Measurements from ENCODE around the gene CTDSP2. TPM values are rescaled to one million over a fixed set of nuclear protein-coding genes. Genes with fewer than 3 reads are reported as not detected.

The CTDSP2 gene
- total RNA-seq, 1 donor from 2014 or later = 71.2 TPM

- no peak for TF ChIP-seq CTCF (IDR thresholded peaks at IDR 0.05; ENCODE audit: insufficient read depth, low read length, poor library complexity, severe bottlenecking)
- Histone ChIP-seq H3K36me3 (ENCODE audit: control insufficient read depth, insufficient read depth, low read length) (no peaks in the 10 kb centered on the region), H3K27me3 (ENCODE audit: control insufficient read depth, insufficient read depth, low read length) (no peaks in the 10 kb centered on the region), H3K4me3 (ENCODE audit: low read depth, low read length) (peak overlapping the region; percentile 91)
- DNase-seq (ENCODE audit: low read depth) = no peak
These were observed 848 bp downstream of the CTDSP2 start for GRCh38 chr12:57845478-57846284.

GRCh38 chr12:57844709-57845477, 1.6 kb downstream of the CTDSP2 start:
- H3K36me3 ChIP-seq (ENCODE audit: control insufficient read depth, insufficient read depth, low read length) = no peaks in the 10 kb centered on the region
- peak overlapping the region; percentile 91 for H3K4me3 ChIP-seq (ENCODE audit: low read depth, low read length)
- H3K27me3 ChIP-seq (ENCODE audit: control insufficient read depth, insufficient read depth, low read length) = no peaks in the 10 kb centered on the region
- no peak for TF ChIP-seq CTCF (IDR thresholded peaks at IDR 0.05; ENCODE audit: insufficient read depth, low read length, poor library complexity, severe bottlenecking)
- no peak for DNase-seq (ENCODE audit: low read depth)

- H3K36me3 ChIP-seq (ENCODE audit: control insufficient read depth, insufficient read depth, low read length) = no peaks in the 10 kb centered on the region
These were observed 3.9 kb downstream of the CTDSP2 start for GRCh38 chr12:57842342-57843294.

GRCh38 chr12:57841445-57841844, 5.1 kb downstream of the CTDSP2 start:
- no peaks in the 10 kb centered on the region for H3K36me3 ChIP-seq (ENCODE audit: control insufficient read depth, insufficient read depth, low read length)
- no peak overlapping the region for H3K4me3 ChIP-seq (ENCODE audit: low read depth, low read length)
- no peak for TF ChIP-seq CTCF (IDR thresholded peaks at IDR 0.05; ENCODE audit: insufficient read depth, low read length, poor library complexity, severe bottlenecking)
- no peak for DNase-seq (ENCODE audit: low read depth)
- no peaks in the 10 kb centered on the region for H3K27me3 ChIP-seq (ENCODE audit: control insufficient read depth, insufficient read depth, low read length)

More at GRCh38 chr12:57842342-57843294, 3.9 kb downstream of the CTDSP2 start:
- no peak for DNase-seq (ENCODE audit: low read depth)
- no peak for TF ChIP-seq CTCF (IDR thresholded peaks at IDR 0.05; ENCODE audit: insufficient read depth, low read length, poor library complexity, severe bottlenecking)
- H3K4me3 ChIP-seq (ENCODE audit: low read depth, low read length) = no peak overlapping the region
- H3K27me3 ChIP-seq (ENCODE audit: control insufficient read depth, insufficient read depth, low read length) = no peaks in the 10 kb centered on the region

- TF ChIP-seq CTCF (IDR thresholded peaks at IDR 0.05; ENCODE audit: insufficient read depth, low read length, poor library complexity, severe bottlenecking) = no peak
- DNase-seq (ENCODE audit: low read depth) = no peak
- Histone ChIP-seq H3K36me3 (ENCODE audit: control insufficient read depth, insufficient read depth, low read length) (no peaks in the 10 kb centered on the region), H3K4me3 (ENCODE audit: low read depth, low read length) (no peak overlapping the region), H3K27me3 (ENCODE audit: control insufficient read depth, insufficient read depth, low read length) (no peaks in the 10 kb centered on the region)
These were observed 5.8 kb downstream of the CTDSP2 start for GRCh38 chr12:57840726-57841125.

All from kidney epithelial cell (primary cell).